Stimulated activated CD8-positive, alpha-beta memory T cell treated with anti-CD3 and anti-CD28 coated beads, Interleukin-15, amount 100 ng/mL, for 4 hours (primary cell): ENCODE measurements around the gene SAFB.

ENCODE experiments used
- DNase-seq, 2 donors: peaks; one replicate each; pipeline ENCODE4 v3.0.0-alpha.2; 2020; ENCODE audit warnings: low read depth in 2 of 2

Gene SAFB

GRCh38 chr19:5627395-5627904, 4.6 kb downstream of the SAFB start:
- DNase-seq: no peak

GRCh38 chr19:5628461-5628860, 5.6 kb downstream of the SAFB start:
- DNase-seq: no peak

- no peak for DNase-seq
Measured at GRCh38 chr19:5628919-5629481, 6.1 kb downstream of the SAFB start.

GRCh38 chr19:5631567-5632240, 8.8 kb downstream of the SAFB start:
- no peak for DNase-seq

GRCh38 chr19:5632241-5632612, 9.3 kb downstream of the SAFB start:
- no peak for DNase-seq

- DNase-seq: no peak
Measured at GRCh38 chr19:5632657-5633056, 9.8 kb downstream of the SAFB start.

GRCh38 chr19:5635427-5635826, 12.5 kb downstream of the SAFB start:
- DNase-seq: no peak

GRCh38 chr19:5637971-5638370, 15.1 kb downstream of the SAFB start:
- DNase-seq: no peak

- no peak for DNase-seq
Measured at GRCh38 chr19:5641171-5641570, 18.3 kb downstream of the SAFB start.

- DNase-seq: no peak
Measured at GRCh38 chr19:5642204-5642603, 19.3 kb downstream of the SAFB start.

- no peak for DNase-seq
Measured at GRCh38 chr19:5643060-5643459, 20.2 kb downstream of the SAFB start.

GRCh38 chr19:5644037-5644436, 21.2 kb downstream of the SAFB start:
- DNase-seq: no peak

GRCh38 chr19:5645409-5645808, 22.5 kb downstream of the SAFB start:
- DNase-seq: no peak

- no peak for DNase-seq
Measured at GRCh38 chr19:5646703-5647102, 23.8 kb downstream of the SAFB start.

GRCh38 chr19:5648464-5648863, 25.6 kb downstream of the SAFB start:
- DNase-seq: no peak

- DNase-seq: no peak
Measured at GRCh38 chr19:5651361-5651760, 28.5 kb downstream of the SAFB start.

GRCh38 chr19:5652261-5652660, 29.4 kb downstream of the SAFB start:
- DNase-seq: no peak

- no peak for DNase-seq
Measured at GRCh38 chr19:5654931-5655330, 32.0 kb downstream of the SAFB start.

- no peak for DNase-seq
Measured at GRCh38 chr19:5655412-5655811, 32.5 kb downstream of the SAFB start.

- DNase-seq: no peak
Measured at GRCh38 chr19:5661483-5661882, 38.6 kb downstream of the SAFB start.

GRCh38 chr19:5663904-5664303, 41.0 kb downstream of the SAFB start:
- no peak for DNase-seq

GRCh38 chr19:5664515-5664914, 41.6 kb downstream of the SAFB start:
- no peak for DNase-seq

- no peak for DNase-seq
Measured at GRCh38 chr19:5665781-5666513, 43.1 kb downstream of the SAFB start.
